Bronchial epithelial cell (primary cell): ENCODE results near the gene HAS3. TPM values are rescaled to one million over a fixed set of nuclear protein-coding genes. Genes with fewer than 3 reads are reported as not detected.

Source experiments
- DNase-seq: peaks from one replicate; pipeline ENCODE4 v3.0.0-alpha.2; 2010; ENCODE audit warnings: low read depth
- FAIRE-seq: peaks from 2 replicates; lab custom pipeline; 2011; peaks lifted over from hg19 to GRCh38; lab: Jason Lieb, UNC
- H3K27me3 ChIP-seq: 2 replicates; pipeline ENCODE4 v1.5.1; 2011; ENCODE audit warnings: low read length; ENCODE audit not compliant: control insufficient read depth, insufficient read depth
- H3K36me3 ChIP-seq: 2 replicates; pipeline ENCODE4 v1.5.1; 2011; ENCODE audit warnings: low read length; ENCODE audit not compliant: control insufficient read depth, insufficient read depth
- H3K4me3 ChIP-seq: 2 replicates; pipeline ENCODE4 v1.5.1; 2011; ENCODE audit warnings: mild to moderate bottlenecking, low read depth, low read length, control low read depth
- total RNA-seq: library from RNA; depleted of rRNA; stranded (reverse); fragments of >200 nt; gene quantifications from 2 replicates; pipeline ENCODE4 v1.2.1, GENCODE V29; 2014
- TF ChIP-seq, protein P1 (sequence below): IDR thresholded peaks from 2 replicates; pipeline ENCODE4 v1.5.1; 2011; ENCODE audit warnings: mild to moderate bottlenecking, moderate library complexity, low read length, control low read depth, inconsistent platforms; ENCODE audit not compliant: insufficient read depth, severe bottlenecking

Gene HAS3
- total RNA-seq, 1 donor from 2014 or later: 8.4 TPM

DNA sequence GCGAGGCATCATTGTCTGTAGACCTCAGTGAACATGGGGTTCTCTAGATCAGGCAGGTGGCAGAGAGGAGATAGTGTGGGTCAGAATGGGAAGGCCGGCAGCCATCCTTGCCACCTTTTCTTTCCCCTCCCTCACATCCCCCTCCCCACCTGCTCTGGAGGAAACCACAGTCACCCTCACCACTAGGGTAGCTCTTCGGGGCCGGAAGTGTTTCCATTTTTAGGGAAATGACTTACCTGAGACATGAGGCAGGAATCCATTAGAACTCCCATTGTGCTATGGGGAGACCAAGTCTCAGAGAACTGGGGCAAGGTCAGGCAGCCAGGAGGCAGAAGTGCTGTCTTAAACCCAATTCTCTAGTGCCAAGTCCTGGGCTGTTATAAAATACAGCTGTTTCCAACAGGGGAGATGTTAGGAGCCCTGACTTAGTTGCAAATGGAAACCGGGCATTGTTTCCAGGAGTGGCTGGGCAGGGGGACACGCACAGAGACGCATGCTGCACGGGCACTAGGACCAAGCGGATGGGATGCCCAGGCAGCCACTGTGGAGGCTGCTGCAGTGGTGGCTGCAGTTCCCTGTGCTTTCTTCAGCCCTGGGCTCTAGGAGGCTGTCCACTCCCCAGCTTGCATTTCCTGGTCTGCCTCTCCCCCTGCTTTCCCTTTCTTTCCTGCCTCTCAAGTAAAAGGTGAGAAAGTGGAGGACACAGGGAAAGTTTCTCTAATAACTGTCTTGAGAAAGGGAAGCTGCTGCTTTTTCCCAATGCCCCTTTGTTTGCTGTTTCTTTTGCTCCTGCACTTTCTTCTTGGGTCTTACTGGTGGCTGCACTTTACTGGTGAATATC is 2.8 kb downstream of the HAS3 start:
- no peak for FAIRE-seq
- peak overlapping the region; percentile 70 for H3K4me3 ChIP-seq
- DNase-seq: no peak
- H3K27me3 ChIP-seq: no peaks in the 10 kb centered on the region
- TF ChIP-seq, protein P1, sequence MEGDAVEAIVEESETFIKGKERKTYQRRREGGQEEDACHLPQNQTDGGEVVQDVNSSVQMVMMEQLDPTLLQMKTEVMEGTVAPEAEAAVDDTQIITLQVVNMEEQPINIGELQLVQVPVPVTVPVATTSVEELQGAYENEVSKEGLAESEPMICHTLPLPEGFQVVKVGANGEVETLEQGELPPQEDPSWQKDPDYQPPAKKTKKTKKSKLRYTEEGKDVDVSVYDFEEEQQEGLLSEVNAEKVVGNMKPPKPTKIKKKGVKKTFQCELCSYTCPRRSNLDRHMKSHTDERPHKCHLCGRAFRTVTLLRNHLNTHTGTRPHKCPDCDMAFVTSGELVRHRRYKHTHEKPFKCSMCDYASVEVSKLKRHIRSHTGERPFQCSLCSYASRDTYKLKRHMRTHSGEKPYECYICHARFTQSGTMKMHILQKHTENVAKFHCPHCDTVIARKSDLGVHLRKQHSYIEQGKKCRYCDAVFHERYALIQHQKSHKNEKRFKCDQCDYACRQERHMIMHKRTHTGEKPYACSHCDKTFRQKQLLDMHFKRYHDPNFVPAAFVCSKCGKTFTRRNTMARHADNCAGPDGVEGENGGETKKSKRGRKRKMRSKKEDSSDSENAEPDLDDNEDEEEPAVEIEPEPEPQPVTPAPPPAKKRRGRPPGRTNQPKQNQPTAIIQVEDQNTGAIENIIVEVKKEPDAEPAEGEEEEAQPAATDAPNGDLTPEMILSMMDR: no peak
- H3K36me3 ChIP-seq: peaks cover 24% of the 10 kb centered on the region

DNA sequence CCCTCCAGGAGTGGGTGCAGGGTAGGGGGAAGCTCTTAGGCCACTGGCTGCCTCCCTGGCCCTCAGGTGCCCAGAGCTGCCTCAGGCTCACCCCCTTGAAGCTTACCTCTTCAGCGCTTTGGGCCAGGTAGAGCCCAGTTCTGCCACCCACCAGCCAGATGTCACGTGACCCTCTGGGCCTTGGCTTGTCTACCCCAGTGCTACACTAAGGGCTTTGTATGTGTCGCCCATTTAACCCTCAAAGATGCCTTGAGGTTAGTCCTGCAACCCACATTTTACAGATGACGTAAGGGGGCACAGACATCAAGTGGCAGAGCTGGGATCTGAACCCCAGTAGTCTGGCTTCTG is 3.4 kb downstream of the HAS3 start:
- DNase-seq: no peak
- TF ChIP-seq, protein P1: no peak
- no peak overlapping the region for H3K4me3 ChIP-seq
- H3K36me3 ChIP-seq: peaks cover 30% of the 10 kb centered on the region
- no peaks in the 10 kb centered on the region for H3K27me3 ChIP-seq
- FAIRE-seq: no peak

DNA sequence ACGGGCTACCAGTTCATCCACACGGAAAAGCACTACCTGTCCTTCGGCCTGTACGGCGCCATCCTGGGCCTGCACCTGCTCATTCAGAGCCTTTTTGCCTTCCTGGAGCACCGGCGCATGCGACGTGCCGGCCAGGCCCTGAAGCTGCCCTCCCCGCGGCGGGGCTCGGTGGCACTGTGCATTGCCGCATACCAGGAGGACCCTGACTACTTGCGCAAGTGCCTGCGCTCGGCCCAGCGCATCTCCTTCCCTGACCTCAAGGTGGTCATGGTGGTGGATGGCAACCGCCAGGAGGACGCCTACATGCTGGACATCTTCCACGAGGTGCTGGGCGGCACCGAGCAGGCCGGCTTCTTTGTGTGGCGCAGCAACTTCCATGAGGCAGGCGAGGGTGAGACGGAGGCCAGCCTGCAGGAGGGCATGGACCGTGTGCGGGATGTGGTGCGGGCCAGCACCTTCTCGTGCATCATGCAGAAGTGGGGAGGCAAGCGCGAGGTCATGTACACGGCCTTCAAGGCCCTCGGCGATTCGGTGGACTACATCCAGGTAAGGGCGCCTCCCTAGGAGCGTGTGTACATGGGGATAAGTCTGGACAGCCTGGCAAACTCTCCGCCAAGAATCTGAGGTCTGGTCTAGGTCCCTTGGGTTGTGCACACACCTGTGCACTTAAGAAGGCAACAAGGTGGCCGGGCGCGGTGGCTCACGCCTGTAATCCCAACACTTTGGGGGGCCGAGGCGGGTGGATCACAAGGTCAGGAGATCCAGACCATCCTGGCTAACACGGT is 4.2 kb downstream of the HAS3 start:
- no peak overlapping the region for H3K4me3 ChIP-seq
- no peak for DNase-seq
- FAIRE-seq: no peak
- no peaks in the 10 kb centered on the region for H3K27me3 ChIP-seq
- H3K36me3 ChIP-seq: peaks cover 37% of the 10 kb centered on the region
- TF ChIP-seq, protein P1: no peak

DNA sequence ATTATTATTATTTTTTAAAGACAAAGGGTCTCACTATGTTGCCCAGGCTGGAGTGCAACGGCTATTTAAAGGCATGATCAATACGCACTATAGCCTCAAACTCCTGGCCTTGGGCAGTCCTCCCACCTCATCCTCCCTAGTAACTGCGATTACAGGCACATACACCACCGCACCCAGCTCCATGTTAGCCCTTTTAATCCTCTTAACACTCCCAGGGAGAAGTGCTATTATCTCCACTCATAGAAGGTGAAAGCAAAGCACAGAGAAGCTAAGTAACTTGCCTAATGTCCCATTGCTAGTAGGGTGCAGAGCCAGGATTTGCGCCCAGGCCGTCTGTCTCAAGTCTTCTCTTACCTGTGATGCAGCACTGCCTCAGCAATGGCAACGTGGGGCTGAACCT is 5.0 kb downstream of the HAS3 start:
- TF ChIP-seq, protein P1: no peak
- H3K36me3 ChIP-seq: peaks cover 43% of the 10 kb centered on the region
- H3K4me3 ChIP-seq: no peak overlapping the region
- H3K27me3 ChIP-seq: no peaks in the 10 kb centered on the region
- no peak for FAIRE-seq
- DNase-seq: no peak

DNA sequence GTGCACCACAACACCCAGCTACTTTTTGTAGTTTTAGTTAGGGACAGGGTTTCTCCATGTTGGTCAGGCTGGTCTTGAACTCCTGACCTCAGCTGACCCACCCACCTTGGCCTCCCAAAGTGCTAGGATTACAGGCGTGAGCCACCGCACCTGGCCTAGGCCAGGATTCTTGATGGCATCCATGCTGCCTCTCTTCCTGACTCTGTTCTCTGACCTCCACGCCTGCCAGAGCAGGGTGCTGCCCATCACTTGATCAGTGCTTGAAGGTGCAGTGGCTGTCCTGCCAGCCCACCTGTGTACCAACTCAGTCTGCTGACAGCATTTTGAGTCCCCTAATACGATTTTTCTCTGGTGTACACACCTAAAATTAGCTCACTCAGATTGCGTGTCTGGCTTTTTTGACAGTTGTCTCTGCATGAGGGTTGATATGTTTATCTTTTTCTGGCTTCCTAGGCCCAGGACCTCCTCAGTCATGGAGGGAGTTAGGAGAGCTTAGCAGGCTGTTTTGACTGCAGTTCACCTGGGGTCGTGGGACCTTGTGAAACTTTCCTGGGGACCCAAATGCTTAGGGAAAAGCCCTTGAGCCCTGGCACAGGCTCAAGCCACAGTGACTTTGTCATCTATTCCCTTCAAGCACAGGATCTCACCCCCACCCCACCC is 5.9 kb downstream of the HAS3 start:
- TF ChIP-seq, protein P1: no peak
- no peak overlapping the region for H3K4me3 ChIP-seq
- no peaks in the 10 kb centered on the region for H3K27me3 ChIP-seq
- DNase-seq (no peak), FAIRE-seq (no peak)
- peaks cover 45% of the 10 kb centered on the region for H3K36me3 ChIP-seq
